Measurements from ENCODE around the gene CCK. TPM values are rescaled to one million over a fixed set of nuclear protein-coding genes. Genes with fewer than 3 reads are reported as not detected.
"Not testable (repeated sequence)": the region's sequence is repeated elsewhere in the genome, so short reads cannot be mapped to it uniquely, and the experiment has no call there.

Gene CCK
- polyA plus RNA-seq, 3 donors from 2014 or later: not detected

GRCh38 chr3:42287423-42287822 lies 21.4 kb upstream of the CCK start:
- not testable (repeated sequence) for H3K27ac Mint-ChIP-seq; H3K4me3 Mint-ChIP-seq; H3K4me1 Mint-ChIP-seq; H3K27me3 Mint-ChIP-seq (ENCODE audit: low read depth in 3 of 3); H3K36me3 Mint-ChIP-seq; H3K9me3 Mint-ChIP-seq; DNase-seq

GRCh38 chr3:42277676-42278075 lies 11.7 kb upstream of the CCK start:
- H3K4me3 Mint-ChIP-seq: no peak overlapping the region
- no peak for DNase-seq
- peaks cover 0 to 24% (median 4%) of the 10 kb centered on the region in 6 donors for H3K9me3 Mint-ChIP-seq
- H3K36me3 Mint-ChIP-seq: no peaks in the 10 kb centered on the region
- H3K27me3 Mint-ChIP-seq (ENCODE audit: low read depth in 3 of 3): peaks cover 0 to 1% (median 0%) of the 10 kb centered on the region in 3 donors
- H3K4me1 Mint-ChIP-seq: no peaks in the 10 kb centered on the region
- H3K27ac Mint-ChIP-seq: no peak overlapping the region

GRCh38 chr3:42276141-42277132 lies 10.5 kb upstream of the CCK start:
- Mint-ChIP-seq H3K27me3 (ENCODE audit: low read depth in 3 of 3) (peaks cover 0 to 2% (median 1%) of the 10 kb centered on the region in 3 donors), H3K27ac (no peak overlapping the region), H3K4me3 (no peak overlapping the region), H3K9me3 (peaks cover 0 to 22% (median 4%) of the 10 kb centered on the region in 6 donors), H3K36me3 (no peaks in the 10 kb centered on the region), H3K4me1 (no peaks in the 10 kb centered on the region)
- no peak for DNase-seq

GRCh38 chr3:42275217-42275616 lies 9.2 kb upstream of the CCK start:
- DNase-seq: no peak
- H3K4me1 Mint-ChIP-seq: no peaks in the 10 kb centered on the region
- H3K27me3 Mint-ChIP-seq (ENCODE audit: low read depth in 3 of 3): peaks cover 1 to 5% (median 4%) of the 10 kb centered on the region in 3 donors
- H3K27ac Mint-ChIP-seq: no peak overlapping the region
- no peaks in the 10 kb centered on the region for H3K36me3 Mint-ChIP-seq
- peaks cover 0 to 11% (median 3%) of the 10 kb centered on the region in 6 donors for H3K9me3 Mint-ChIP-seq
- H3K4me3 Mint-ChIP-seq: no peak overlapping the region

- no peak for DNase-seq
- H3K27ac Mint-ChIP-seq: no peak overlapping the region
- H3K4me3 Mint-ChIP-seq: no peak overlapping the region
- H3K36me3 Mint-ChIP-seq: no peaks in the 10 kb centered on the region
- no peaks in the 10 kb centered on the region for H3K4me1 Mint-ChIP-seq
- peaks cover 0 to 4% (median under 1%) of the 10 kb centered on the region in 6 donors for H3K9me3 Mint-ChIP-seq
- H3K27me3 Mint-ChIP-seq (ENCODE audit: low read depth in 3 of 3): peaks cover 3 to 5% (median 4%) of the 10 kb centered on the region in 3 donors
Observed at GRCh38 chr3:42274266-42274665, 8.3 kb upstream of the CCK start.

- no peak overlapping the region for H3K4me3 Mint-ChIP-seq
- H3K36me3 Mint-ChIP-seq: no peaks in the 10 kb centered on the region
- peaks cover 4 to 8% (median 5%) of the 10 kb centered on the region in 3 donors for H3K27me3 Mint-ChIP-seq (ENCODE audit: low read depth in 3 of 3)
- no peak overlapping the region for H3K27ac Mint-ChIP-seq
- H3K9me3 Mint-ChIP-seq: peaks cover 0 to 4% (median 0%) of the 10 kb centered on the region in 6 donors
- no peaks in the 10 kb centered on the region for H3K4me1 Mint-ChIP-seq
- DNase-seq: no peak
Observed at GRCh38 chr3:42273361-42273760, 7.4 kb upstream of the CCK start.

GRCh38 chr3:42271786-42272185 lies 5.8 kb upstream of the CCK start:
- no peaks in the 10 kb centered on the region for H3K4me1 Mint-ChIP-seq
- peaks cover 4 to 12% (median 8%) of the 10 kb centered on the region in 3 donors for H3K27me3 Mint-ChIP-seq (ENCODE audit: low read depth in 3 of 3)
- no peak overlapping the region for H3K27ac Mint-ChIP-seq

GRCh38 chr3:42270561-42270960 lies 4.6 kb upstream of the CCK start:
- Mint-ChIP-seq H3K36me3 (no peaks in the 10 kb centered on the region), H3K27me3 (ENCODE audit: low read depth in 3 of 3) (peaks cover 4 to 12% (median 9%) of the 10 kb centered on the region in 3 donors), H3K4me3 (no peak overlapping the region), H3K4me1 (no peaks in the 10 kb centered on the region), H3K9me3 (peaks cover 0 to 4% (median 0%) of the 10 kb centered on the region in 6 donors), H3K27ac (no peak overlapping the region)
- no peak for DNase-seq

More at GRCh38 chr3:42271786-42272185, 5.8 kb upstream of the CCK start:
- no peaks in the 10 kb centered on the region for H3K36me3 Mint-ChIP-seq
- peaks cover 0 to 4% (median 0%) of the 10 kb centered on the region in 6 donors for H3K9me3 Mint-ChIP-seq
- no peak overlapping the region for H3K4me3 Mint-ChIP-seq
- no peak for DNase-seq

- Mint-ChIP-seq H3K4me3 (no peak overlapping the region), H3K9me3 (peaks cover 0 to 4% (median 0%) of the 10 kb centered on the region in 6 donors), H3K4me1 (no peaks in the 10 kb centered on the region), H3K36me3 (no peaks in the 10 kb centered on the region), H3K27ac (no peak overlapping the region), H3K27me3 (ENCODE audit: low read depth in 3 of 3) (peaks cover 4 to 12% (median 9%) of the 10 kb centered on the region in 3 donors)
- DNase-seq: no peak
Observed at GRCh38 chr3:42269647-42270046, 3.7 kb upstream of the CCK start.

- no peaks in the 10 kb centered on the region for H3K36me3 Mint-ChIP-seq
- no peak overlapping the region for H3K27ac Mint-ChIP-seq
- H3K9me3 Mint-ChIP-seq: peaks cover 0 to 4% (median 0%) of the 10 kb centered on the region in 6 donors
- no peaks in the 10 kb centered on the region for H3K4me1 Mint-ChIP-seq
- no peak for DNase-seq
- H3K4me3 Mint-ChIP-seq: no peak overlapping the region
- H3K27me3 Mint-ChIP-seq (ENCODE audit: low read depth in 3 of 3): peaks cover 7 to 12% (median 9%) of the 10 kb centered on the region in 3 donors
Observed at GRCh38 chr3:42267878-42268277, 1.9 kb upstream of the CCK start.

GRCh38 chr3:42265059-42265991 lies 660 bp downstream of the CCK start:
- Mint-ChIP-seq H3K9me3 (peaks cover 0 to under 1% (median 0%) of the 10 kb centered on the region in 6 donors), H3K27ac (no peak overlapping the region), H3K4me3 (no peak overlapping the region), H3K27me3 (ENCODE audit: low read depth in 3 of 3) (peaks cover 9 to 13% (median 13%) of the 10 kb centered on the region in 3 donors), H3K36me3 (no peaks in the 10 kb centered on the region), H3K4me1 (no peaks in the 10 kb centered on the region)
- DNase-seq: no peak

- H3K4me3 Mint-ChIP-seq: no peak overlapping the region
- no peaks in the 10 kb centered on the region for H3K4me1 Mint-ChIP-seq
- H3K36me3 Mint-ChIP-seq: no peaks in the 10 kb centered on the region
- peaks cover 9 to 13% (median 13%) of the 10 kb centered on the region in 3 donors for H3K27me3 Mint-ChIP-seq (ENCODE audit: low read depth in 3 of 3)
- DNase-seq: no peak
- no peak overlapping the region for H3K27ac Mint-ChIP-seq
- H3K9me3 Mint-ChIP-seq: no peaks in the 10 kb centered on the region
Observed at GRCh38 chr3:42264399-42265058, 1.5 kb downstream of the CCK start.

Measured in immature natural killer cell (primary cell).